Effector CD4-positive, alpha-beta T cell (primary cell): ENCODE results near the gene RNF123.

Experiments
- DNase-seq: peaks from one replicate; pipeline ENCODE4 v3.0.0-alpha.2; 2020
- total RNA-seq: gene quantifications from one replicate; lab custom pipeline; 2026; lab: John Stamatoyannopoulos, UW

The RNF123 gene
- total RNA-seq, result 50.8 reads per million, percentile 68 among the genes with 10 or more reads in this experiment

DNA sequence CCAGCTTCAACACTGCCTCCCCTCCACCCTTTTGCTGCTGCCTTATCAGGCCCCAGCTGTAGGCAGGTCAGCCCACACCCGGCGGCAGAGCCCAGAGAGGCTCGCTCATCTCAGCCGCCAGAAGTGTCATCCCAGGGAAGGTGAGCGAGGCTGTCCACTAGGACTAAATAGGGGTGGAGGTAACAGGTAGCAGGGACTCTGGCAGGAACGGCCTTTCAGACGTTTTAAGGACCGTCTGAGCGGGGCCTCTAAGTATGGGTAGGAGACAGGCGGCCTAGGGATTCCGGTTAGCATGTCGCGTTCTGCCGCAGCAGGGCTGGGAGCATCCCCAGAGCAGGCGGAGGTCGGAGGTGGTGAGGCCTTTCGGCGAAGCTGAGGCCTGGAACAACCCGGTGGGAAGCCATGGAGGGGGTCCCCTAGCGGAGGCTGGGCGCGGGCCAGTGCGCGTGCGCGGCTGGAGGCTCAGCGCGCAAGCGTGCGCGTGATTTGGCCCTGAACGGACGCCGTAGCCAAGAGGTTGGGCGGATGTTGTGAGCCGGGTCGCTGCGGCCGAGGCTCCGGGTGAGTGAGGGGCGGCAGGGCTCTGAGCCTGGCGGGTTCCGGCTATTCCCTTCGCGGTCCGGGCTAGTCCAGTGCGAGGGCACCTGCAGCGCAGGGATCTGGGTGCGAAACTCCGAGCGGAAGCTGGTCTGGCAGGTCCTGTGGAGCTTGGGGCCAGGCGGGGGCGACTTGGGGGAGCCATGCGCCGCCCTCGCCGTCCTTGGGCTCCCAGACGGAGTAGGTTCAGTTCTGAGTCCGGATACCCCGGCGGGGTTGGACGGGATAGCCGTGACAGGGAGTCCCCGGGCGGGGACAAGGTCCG lies at the start of gene RNF123, which contains the start of gene MST1:
Gene RNF123 (plus strand): TSS at position 512 of the 862 bp plus-strand sequence. CDS start 1,609 bp downstream, outside the sequence.
Gene MST1 (minus strand): TSS at position 429 of the 862 bp plus-strand sequence. CDS start 783 bp downstream, outside the sequence.
- DNase-seq, result peak; percentile 91

DNA sequence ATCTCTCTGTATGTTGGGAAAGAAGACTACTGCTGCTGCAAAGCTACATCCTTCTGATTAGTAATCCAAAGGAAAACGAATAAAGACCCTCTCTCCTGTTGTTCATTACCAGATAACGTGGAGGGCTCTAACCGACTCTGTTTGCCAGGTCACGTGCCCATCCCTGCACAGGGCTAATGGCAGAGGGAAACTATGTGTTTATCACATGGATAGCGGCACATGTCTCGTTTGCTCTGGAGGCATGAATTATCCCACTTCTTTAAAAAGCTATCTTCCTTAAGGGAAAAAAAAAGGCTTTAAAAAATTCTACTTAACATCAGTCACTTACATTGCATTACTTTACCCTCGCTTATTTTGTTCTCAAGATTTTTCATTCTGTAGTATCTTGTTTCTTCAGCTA lies 48.1 kb upstream of the RNF123 start:
- no peak for DNase-seq

- no peak for DNase-seq
These were observed 47.2 kb upstream of the RNF123 start for GRCh38 chr3:49641921-49642707.

GRCh38 chr3:49642708-49643145 lies 46.6 kb upstream of the RNF123 start:
- DNase-seq, result no peak

GRCh38 chr3:49644684-49645083 lies 44.7 kb upstream of the RNF123 start:
- DNase-seq, result no peak

- DNase-seq, result no peak
These were observed 43.1 kb upstream of the RNF123 start for GRCh38 chr3:49646236-49646635.

DNA sequence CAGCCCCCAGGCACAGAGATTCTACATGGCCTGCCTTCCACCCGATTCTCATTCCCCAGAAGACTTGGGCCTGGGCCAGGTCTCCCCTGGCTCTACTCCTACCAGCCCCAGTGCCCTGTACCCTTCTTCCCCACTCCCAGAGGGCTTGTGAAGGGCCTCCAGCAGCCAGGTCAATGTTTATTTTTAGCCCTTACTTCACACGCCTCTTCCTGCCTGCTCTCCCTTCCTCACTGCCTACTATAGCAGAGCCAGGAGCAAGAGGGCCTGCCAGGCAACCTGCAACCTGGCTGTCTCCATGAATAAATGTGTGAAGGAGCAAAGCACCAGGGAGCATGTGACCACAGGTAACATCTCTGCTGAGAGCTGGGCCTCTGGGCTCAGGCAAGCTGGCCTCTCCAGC lies 41.6 kb upstream of the RNF123 start:
- DNase-seq, result no peak

DNA sequence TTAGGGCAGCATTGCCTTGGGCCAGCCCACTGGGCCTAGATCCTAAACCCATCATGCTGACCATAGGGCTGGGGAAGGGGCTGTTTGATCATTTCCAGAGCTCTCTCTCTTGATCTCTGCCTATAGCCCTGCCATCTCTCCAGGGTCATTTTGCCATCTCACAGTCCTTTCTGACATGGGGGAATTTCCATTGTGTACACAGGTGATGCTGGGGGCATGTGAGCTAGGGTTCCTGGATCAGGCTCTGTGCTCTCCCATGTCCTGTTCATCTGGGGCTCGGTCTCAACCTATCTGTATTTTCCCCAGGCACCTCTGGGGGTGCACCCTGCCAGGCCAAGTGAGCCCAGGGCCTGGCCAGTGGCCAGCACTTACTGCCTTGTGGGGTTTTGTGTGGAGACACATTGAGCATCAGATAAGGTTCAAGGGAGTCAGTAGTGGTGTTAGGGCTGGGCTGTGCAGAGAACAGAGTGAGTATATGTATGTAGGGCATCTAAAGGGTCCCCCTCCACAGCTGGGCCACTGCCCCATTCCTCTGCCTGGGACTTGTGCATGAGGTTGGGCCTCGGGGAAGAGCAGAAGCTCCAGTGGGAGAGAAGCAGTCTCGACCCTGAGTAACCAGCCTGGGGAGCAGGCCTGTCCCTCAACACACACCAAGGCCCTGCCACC lies 40.9 kb upstream of the RNF123 start:
- no peak for DNase-seq

- DNase-seq, result no peak
These were observed 39.8 kb upstream of the RNF123 start for GRCh38 chr3:49649576-49649975.

DNA sequence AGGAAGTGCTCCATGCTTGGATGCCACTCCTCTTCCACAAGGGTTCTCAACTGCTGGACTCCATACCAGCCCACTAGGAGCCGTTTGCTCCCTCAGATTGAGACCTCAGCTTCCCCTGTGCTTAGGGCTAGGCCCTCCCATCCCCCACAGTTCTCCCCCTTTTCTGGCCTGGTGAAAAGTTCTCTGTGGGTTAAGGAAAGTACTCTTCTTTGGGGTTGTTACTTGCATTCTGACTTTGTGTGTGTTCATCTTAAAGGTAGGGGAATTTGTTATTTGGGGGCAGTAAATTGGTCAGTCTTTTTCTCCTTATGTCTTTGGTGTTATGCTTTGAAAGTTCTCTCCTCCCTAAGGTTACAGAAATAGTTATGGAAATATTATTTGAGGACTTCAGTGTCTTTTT lies 39.2 kb upstream of the RNF123 start:
- DNase-seq, result no peak

GRCh38 chr3:49650637-49651036 lies 38.7 kb upstream of the RNF123 start:
- DNase-seq, result no peak

DNA sequence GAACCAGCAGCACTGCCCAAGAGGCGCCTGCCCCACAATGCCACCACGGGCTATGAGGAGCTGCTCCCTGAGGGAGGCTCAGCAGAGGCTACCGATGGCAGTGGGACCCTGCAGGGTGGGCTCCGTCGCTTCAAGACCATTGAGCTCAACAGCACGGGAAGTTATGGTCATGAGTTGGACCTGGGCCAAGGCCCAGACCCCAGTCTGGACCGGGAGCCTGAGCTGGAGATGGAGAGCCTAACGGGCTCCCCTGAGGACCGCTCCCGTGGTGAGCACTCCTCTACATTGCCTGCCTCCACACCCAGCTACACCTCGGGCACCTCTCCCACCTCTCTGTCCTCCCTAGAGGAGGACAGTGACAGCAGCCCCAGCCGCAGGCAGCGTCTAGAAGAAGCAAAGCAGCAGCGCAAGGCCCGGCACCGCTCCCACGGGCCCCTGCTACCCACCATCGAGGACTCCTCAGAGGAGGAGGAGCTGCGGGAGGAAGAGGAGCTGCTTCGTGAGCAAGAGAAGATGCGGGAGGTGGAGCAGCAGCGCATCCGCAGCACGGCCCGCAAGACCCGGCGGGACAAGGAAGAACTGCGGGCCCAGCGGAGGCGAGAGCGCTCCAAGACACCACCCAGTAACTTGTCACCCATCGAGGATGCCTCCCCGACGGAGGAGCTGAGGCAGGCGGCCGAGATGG lies 37.0 kb upstream of the RNF123 start:
- DNase-seq, result no peak

DNA sequence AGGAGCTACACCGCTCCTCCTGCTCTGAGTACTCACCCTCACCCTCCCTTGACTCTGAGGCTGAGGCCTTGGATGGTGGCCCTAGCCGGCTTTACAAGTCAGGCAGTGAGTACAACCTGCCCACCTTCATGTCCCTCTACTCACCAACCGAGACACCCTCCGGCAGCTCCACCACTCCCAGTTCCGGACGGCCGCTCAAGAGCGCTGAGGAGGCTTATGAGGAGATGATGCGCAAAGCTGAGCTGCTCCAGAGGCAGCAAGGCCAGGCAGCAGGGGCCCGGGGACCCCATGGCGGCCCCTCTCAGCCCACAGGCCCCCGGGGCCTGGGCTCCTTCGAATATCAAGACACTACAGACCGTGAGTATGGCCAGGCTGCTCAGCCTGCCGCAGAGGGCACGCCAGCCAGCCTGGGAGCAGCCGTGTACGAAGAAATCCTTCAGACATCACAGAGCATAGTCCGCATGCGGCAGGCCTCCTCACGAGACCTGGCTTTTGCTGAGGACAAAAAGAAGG lies 36.4 kb upstream of the RNF123 start:
- DNase-seq, result no peak

GRCh38 chr3:49653621-49654020 lies 35.7 kb upstream of the RNF123 start:
- no peak for DNase-seq

- no peak for DNase-seq
These were observed 35.1 kb upstream of the RNF123 start for GRCh38 chr3:49654176-49654825.

DNA sequence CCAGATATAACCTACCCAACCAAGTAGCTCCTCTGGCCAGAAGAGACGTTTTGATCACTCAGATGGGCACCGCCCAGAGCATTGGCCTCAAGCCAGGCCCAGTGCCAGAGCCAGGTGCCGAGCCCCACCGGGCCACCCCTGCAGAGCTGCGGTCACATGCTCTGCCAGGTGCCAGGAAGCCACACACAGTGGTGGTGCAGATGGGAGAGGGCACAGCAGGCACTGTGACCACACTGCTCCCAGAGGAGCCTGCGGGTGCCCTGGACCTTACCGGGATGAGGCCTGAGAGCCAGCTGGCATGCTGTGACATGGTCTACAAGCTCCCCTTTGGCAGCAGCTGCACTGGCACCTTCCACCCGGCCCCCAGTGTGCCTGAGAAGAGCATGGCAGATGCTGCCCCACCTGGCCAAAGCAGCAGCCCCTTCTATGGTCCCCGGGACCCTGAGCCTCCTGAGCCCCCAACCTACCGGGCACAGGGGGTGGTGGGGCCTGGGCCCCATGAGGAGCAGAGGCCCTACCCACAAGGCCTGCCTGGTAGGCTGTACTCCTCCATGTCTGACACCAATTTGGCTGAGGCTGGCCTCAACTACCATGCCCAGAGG lies 34.3 kb upstream of the RNF123 start:
- no peak for DNase-seq

- DNase-seq, result no peak
These were observed 33.5 kb upstream of the RNF123 start for GRCh38 chr3:49655731-49656285.

DNA sequence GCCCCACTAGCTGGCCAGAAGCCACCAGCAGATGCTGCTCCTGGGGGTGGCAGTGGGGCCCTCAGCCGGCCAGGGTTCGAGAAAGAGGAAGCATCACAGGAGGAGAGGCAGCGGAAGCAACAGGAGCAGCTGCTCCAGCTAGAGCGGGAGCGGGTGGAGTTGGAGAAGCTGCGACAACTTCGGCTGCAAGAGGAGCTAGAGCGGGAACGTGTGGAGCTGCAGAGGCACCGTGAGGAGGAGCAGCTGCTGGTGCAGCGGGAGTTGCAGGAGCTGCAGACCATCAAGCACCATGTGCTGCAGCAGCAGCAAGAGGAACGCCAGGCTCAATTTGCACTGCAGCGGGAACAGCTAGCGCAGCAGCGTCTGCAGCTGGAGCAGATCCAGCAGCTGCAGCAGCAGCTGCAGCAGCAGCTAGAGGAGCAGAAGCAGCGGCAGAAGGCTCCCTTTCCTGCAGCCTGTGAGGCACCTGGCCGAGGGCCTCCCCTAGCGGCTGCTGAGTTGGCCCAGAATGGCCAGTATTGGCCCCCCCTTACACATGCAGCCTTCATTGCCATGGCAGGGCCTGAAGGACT lies 32.7 kb upstream of the RNF123 start:
- DNase-seq, result no peak

DNA sequence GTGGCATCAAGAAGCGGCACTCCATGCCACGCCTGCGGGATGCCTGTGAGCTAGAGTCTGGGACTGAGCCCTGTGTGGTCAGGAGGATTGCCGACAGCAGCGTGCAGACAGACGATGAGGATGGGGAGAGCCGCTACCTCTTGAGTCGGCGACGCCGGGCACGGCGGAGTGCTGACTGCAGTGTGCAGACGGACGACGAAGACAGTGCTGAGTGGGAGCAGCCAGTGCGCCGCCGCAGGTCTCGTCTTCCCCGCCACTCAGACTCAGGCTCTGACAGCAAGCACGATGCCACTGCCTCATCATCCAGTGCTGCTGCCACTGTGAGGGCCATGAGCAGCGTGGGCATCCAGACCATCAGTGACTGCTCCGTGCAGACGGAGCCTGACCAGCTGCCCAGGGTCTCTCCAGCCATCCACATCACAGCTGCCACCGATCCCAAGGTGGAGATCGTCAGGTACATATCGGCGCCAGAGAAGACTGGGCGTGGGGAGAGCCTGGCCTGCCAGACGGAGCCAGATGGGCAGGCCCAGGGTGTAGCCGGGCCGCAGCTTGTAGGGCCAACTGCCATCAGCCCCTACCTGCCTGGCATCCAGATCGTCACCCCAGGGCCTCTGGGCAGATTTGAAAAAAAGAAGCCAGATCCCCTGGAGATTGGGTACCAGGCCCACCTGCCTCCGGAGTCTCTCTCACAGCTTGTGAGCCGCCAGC lies 32.0 kb upstream of the RNF123 start:
- DNase-seq, result no peak

GRCh38 chr3:49658711-49659110 lies 30.6 kb upstream of the RNF123 start:
- no peak for DNase-seq
